Esophagus muscularis mucosa (tissue), 3 donors: ENCODE data around the gene SLCO2B1.

ENCODE experiments used
- POLR2A ChIP-seq: fragments of 450-650 bp; IDR thresholded peaks from one replicate; pipeline ENCODE4 v1.6.1; 2017; ENCODE audit warnings: antibody characterized with exemption, moderate library complexity, mild to moderate bottlenecking, low read depth
- TF ChIP-seq, protein P1 (sequence below), 3 experiments: fragments of 200-600 bp in 2 of 3; fragments of 450-650 bp in 1 of 3; sonication (generic) in 2 of 3; IDR thresholded peaks; one replicate each; pipeline ENCODE4 v1.5.1; 2017 to 2019; ENCODE audit warnings: antibody characterized with exemption in 3 of 3, mild to moderate bottlenecking in 2 of 3, moderate library complexity in 1 of 3

DNA sequence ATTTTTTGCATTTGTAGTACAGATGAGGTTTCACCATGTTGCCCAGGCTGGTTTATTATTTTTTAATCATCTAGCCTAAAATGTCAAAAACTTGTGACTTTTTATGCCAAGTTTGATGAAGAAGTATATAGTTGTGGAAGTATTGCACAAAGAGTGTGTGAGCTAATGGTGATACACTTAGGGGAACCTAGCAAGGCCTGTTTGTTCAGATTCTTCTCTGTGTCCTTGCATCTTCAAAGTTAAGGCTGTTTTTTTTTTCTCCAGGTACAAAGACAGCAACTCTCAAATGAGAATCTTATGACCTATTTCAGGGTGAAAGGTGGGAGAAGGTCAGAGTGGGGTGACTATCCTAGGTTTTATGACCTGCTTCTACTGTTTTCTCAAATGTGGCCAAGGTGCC, 7.3 kb downstream of the SLCO2B1 start:
- TF ChIP-seq, protein P1, sequence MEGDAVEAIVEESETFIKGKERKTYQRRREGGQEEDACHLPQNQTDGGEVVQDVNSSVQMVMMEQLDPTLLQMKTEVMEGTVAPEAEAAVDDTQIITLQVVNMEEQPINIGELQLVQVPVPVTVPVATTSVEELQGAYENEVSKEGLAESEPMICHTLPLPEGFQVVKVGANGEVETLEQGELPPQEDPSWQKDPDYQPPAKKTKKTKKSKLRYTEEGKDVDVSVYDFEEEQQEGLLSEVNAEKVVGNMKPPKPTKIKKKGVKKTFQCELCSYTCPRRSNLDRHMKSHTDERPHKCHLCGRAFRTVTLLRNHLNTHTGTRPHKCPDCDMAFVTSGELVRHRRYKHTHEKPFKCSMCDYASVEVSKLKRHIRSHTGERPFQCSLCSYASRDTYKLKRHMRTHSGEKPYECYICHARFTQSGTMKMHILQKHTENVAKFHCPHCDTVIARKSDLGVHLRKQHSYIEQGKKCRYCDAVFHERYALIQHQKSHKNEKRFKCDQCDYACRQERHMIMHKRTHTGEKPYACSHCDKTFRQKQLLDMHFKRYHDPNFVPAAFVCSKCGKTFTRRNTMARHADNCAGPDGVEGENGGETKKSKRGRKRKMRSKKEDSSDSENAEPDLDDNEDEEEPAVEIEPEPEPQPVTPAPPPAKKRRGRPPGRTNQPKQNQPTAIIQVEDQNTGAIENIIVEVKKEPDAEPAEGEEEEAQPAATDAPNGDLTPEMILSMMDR (IDR thresholded peaks at IDR 0.05): no peak
- no peak for TF ChIP-seq POLR2A
